HFFc6 (cell line): ENCODE measurements around the gene PDE2A. TPM values are rescaled to one million over a fixed set of nuclear protein-coding genes. Genes with fewer than 3 reads are reported as not detected.

Experiments
- DNase-seq: peaks from one replicate; pipeline ENCODE4 v3.0.0-alpha.2; 2018
- H3K27ac Mint-ChIP-seq: 2 replicates; pipeline ENCODE4 v1.8.0; 2020; ENCODE audit warnings: mild to moderate bottlenecking, mixed read lengths
- H3K27me3 Mint-ChIP-seq: 2 replicates; pipeline ENCODE4 v1.8.0; 2021; ENCODE audit warnings: mild to moderate bottlenecking, moderate library complexity, mixed read lengths; ENCODE audit not compliant: insufficient read depth
- H3K36me3 Mint-ChIP-seq: 2 replicates; pipeline ENCODE4 v1.8.0; 2021; ENCODE audit warnings: low read depth, mixed read lengths
- H3K4me1 Mint-ChIP-seq: 2 replicates; pipeline ENCODE4 v1.8.0; 2020; ENCODE audit warnings: low read depth, mixed read lengths
- H3K4me3 Mint-ChIP-seq: 2 replicates; pipeline ENCODE4 v1.8.0; 2020; ENCODE audit warnings: mild to moderate bottlenecking, moderate library complexity, mixed read lengths
- H3K9me3 Mint-ChIP-seq: 2 replicates; pipeline ENCODE4 v1.8.0; 2020; ENCODE audit warnings: mild to moderate bottlenecking, mixed read lengths
- total RNA-seq, 6 experiments: library from RNA; stranded (reverse); fragmentation: NEBNext Ultra II Directional; extraction: Animal tissue kit (Norgen Biotek cat#: 25700); gene quantifications; 2 replicates in 1 of 6; 3 replicates in 5 of 6; pipeline ENCODE4 v1.2.3, GENCODE V29; 2021
- TF ChIP-seq, protein P1 (sequence below): fragments of 200-600 bp; sonication (generic); IDR thresholded peaks from 2 replicates; pipeline ENCODE4 v1.5.0; 2021; ENCODE audit warnings: antibody characterized with exemption, mild to moderate bottlenecking

PDE2A gene
- total RNA-seq, 6 experiments from 2014 or later, result 0.07 to 0.57 (median 0.40) TPM

DNA sequence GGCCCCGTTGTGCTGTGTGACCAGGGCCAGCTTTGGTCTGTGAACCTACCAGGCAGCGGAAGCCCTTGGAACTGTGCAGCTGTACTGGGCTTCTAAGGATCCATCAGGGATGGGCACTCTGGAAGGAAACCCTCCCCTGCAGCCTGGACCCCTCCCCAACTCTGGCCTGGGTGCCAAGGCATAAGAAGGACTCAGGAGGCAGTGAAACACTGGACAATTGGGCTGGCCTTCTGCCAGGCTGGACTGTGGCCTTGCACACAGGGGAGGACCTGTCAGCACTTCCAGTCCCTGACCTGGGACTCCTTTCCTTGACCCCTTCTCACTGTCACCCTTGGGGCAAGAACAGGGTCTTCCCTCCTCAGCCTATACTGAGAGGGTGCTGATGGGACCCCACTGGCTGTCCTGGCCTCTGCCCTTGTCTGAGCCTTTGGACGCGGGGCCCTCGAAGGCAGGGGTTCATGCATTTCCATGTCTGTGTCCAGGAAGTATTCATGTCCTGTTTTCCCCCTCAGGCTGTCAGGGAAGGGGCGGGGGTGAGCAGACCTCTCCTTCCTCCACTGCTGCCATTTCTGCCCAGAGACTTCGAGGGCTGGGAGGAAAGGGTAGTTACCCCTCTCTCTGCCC lies 39.6 kb downstream of the PDE2A start:
- peaks cover 17% of the 10 kb centered on the region; the same call in 1 of the 2 replicates for H3K4me1 Mint-ChIP-seq
- no peak for DNase-seq
- no peak overlapping the region for H3K4me3 Mint-ChIP-seq
- H3K9me3 Mint-ChIP-seq, result no peaks in the 10 kb centered on the region
- H3K27me3 Mint-ChIP-seq, result peaks cover 28% of the 10 kb centered on the region
- H3K27ac Mint-ChIP-seq, result no peak overlapping the region
- TF ChIP-seq, protein P1, sequence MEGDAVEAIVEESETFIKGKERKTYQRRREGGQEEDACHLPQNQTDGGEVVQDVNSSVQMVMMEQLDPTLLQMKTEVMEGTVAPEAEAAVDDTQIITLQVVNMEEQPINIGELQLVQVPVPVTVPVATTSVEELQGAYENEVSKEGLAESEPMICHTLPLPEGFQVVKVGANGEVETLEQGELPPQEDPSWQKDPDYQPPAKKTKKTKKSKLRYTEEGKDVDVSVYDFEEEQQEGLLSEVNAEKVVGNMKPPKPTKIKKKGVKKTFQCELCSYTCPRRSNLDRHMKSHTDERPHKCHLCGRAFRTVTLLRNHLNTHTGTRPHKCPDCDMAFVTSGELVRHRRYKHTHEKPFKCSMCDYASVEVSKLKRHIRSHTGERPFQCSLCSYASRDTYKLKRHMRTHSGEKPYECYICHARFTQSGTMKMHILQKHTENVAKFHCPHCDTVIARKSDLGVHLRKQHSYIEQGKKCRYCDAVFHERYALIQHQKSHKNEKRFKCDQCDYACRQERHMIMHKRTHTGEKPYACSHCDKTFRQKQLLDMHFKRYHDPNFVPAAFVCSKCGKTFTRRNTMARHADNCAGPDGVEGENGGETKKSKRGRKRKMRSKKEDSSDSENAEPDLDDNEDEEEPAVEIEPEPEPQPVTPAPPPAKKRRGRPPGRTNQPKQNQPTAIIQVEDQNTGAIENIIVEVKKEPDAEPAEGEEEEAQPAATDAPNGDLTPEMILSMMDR, result no peak
- H3K36me3 Mint-ChIP-seq, result no peaks in the 10 kb centered on the region

DNA sequence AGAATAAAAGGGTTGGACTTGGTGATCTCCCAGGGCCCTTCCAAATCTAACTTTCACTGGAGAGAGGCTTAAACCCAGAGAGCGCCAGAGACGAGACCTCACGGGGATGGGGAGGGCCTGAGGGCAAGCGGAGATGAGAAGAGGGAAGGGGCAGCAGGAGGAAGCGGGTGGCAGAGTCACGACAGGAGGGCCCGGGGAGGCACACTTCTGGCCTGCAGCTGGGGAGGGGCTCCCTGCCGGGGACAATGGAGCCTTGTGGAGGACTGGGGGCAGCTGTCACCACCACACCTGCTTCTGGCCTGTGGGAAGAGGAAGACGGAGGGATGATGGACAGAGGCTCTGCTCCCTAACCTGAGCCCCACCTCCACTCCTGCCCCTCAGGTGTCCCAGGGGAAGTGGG lies 40.2 kb downstream of the PDE2A start:
- peaks cover 28% of the 10 kb centered on the region for H3K27me3 Mint-ChIP-seq

DNA sequence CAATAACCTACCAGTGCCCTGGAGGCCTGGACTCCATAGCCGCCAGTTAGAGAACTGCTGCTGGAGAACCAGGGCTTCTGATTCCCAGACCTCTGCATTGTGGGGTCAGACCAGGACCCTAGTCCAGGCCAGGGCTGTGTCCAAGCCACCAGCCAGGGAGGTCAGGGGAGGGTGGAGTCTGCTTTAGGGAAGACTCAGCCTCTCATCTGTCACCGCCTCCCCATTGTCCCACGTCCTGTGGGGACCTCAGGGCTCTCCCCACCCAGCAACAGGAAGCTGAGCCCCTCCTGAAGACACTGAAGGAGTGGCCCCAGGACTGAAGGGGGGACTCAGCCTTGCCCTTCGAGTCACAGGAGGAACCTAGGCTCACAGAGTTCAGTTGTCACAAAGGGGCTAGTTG lies 41.2 kb downstream of the PDE2A start:
- Mint-ChIP-seq H3K4me1 (peaks cover 17% of the 10 kb centered on the region; the same call in 1 of the 2 replicates), H3K4me3 (no peak overlapping the region), H3K9me3 (no peaks in the 10 kb centered on the region), H3K27ac (no peak overlapping the region), H3K27me3 (peaks cover 31% of the 10 kb centered on the region), H3K36me3 (no peaks in the 10 kb centered on the region)
- TF ChIP-seq, protein P1, result no peak
- no peak for DNase-seq

More for the DNA sequence above, 40.2 kb downstream of the PDE2A start:
- Mint-ChIP-seq H3K36me3 (no peaks in the 10 kb centered on the region), H3K4me1 (peaks cover 17% of the 10 kb centered on the region; the same call in 1 of the 2 replicates), H3K27ac (no peak overlapping the region), H3K4me3 (no peak overlapping the region), H3K9me3 (no peaks in the 10 kb centered on the region)
- no peak for DNase-seq
- TF ChIP-seq, protein P1, result no peak

DNA sequence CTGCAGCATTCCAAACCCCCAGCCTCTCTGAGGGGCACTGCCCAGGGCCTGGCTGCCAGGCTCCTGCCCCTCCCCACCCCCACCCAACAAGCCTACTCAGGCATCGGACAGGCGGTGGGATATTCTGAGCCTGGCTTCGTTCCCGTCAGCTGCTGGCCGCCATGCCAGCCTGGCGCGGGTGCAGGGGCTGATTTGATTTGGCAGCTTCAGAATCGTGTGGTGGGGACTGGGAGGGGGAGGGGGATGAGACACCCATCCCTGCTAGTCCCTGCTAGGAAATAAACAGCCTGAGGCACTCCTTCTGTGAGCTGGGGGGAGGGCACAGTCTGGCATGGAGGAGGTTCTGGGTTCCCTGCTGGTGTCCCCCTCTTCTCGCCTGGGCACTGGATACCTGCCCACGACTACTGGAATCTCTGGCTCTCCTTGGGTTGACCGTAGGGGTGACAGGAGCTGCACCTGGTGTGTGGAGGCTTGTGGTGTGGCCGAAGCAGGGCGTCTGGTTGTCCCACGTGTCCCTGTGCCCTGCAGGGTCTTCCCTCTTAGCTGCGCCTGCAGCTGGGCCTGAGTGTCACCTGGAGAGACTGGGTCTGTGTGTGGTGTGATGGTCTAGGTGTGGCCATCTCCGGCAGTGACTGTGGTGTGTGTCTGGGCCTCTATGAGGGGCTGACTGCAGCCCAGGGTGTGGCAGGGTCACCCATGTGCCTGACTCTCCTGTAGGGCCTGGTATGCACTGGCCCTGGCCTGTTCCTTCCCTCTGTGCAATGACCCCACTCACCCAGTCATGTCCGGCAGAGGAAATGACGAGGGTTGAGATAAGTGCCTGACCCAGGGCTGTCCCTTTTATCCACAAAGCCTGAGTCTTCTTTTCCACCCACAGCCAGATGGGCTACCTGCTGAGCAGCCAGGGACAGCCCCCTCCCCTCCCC lies 42.2 kb downstream of the PDE2A start:
- no peak for DNase-seq
- peaks cover 27% of the 10 kb centered on the region for H3K27me3 Mint-ChIP-seq
- no peaks in the 10 kb centered on the region for H3K9me3 Mint-ChIP-seq
- H3K4me1 Mint-ChIP-seq, result peaks cover 17% of the 10 kb centered on the region; the same call in 1 of the 2 replicates
- TF ChIP-seq, protein P1, result no peak
- H3K4me3 Mint-ChIP-seq, result no peak overlapping the region
- H3K36me3 Mint-ChIP-seq, result no peaks in the 10 kb centered on the region
- H3K27ac Mint-ChIP-seq, result no peak overlapping the region; the same call in 1 of the 2 replicates

- H3K27ac Mint-ChIP-seq, result no peak overlapping the region; the same call in 1 of the 2 replicates
- H3K9me3 Mint-ChIP-seq, result no peaks in the 10 kb centered on the region
- no peaks in the 10 kb centered on the region for H3K36me3 Mint-ChIP-seq
- H3K4me1 Mint-ChIP-seq, result peaks cover 17% of the 10 kb centered on the region; the same call in 1 of the 2 replicates
- TF ChIP-seq, protein P1, result no peak
- peaks cover 24% of the 10 kb centered on the region for H3K27me3 Mint-ChIP-seq
- no peak overlapping the region; the same call in 1 of the 2 replicates for H3K4me3 Mint-ChIP-seq
- no peak for DNase-seq
These were observed 43.9 kb downstream of the PDE2A start for GRCh38 chr11:72630104-72630852.
